ENCODE data around the gene FLRT1.

FLRT1 gene

DNA sequence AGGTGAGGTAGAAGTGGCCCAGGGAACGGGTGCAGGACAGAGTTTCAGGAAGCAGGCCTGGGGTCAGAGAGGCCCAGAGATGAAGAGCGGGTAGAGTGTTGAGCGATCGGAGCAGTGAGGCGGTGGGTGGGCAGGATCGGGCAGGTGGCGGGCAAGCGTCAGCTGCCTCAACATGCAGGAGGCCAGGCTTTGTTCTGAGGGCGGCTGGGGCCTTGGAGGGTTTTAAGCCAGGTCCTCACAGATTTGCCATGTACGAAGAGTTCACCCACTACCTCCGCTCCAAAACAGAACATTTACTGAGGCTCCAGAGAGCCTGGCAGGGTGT, 29.4 kb downstream of the FLRT1 start:
- Histone ChIP-seq H3K36me3 (ENCODE audit: control insufficient read depth, insufficient read depth, low read length) (no peaks in the 10 kb centered on the region; the same call in 1 of the 2 replicates), H3K4me1 (ENCODE audit: control insufficient read depth, insufficient read depth, low read length) (peaks cover 5% of the 10 kb centered on the region), H3K9me3 (ENCODE audit: control insufficient read depth, insufficient read depth, low read length) (no peaks in the 10 kb centered on the region), H3K27ac (ENCODE audit: low read length) (no peak overlapping the region), H3K27me3 (ENCODE audit: control insufficient read depth, insufficient read depth, low read length) (peaks cover 30% of the 10 kb centered on the region), H3K4me3 (ENCODE audit: low read length) (no peak overlapping the region)
- WGBS (ENCODE audit: insufficient coverage, insufficient read length), result no CpG with 5 or more reads among the region's 11 CpGs
- no peak for DNase-seq (ENCODE audit: low read depth, low spot score)

- Histone ChIP-seq H3K4me3 (ENCODE audit: low read length) (no peak overlapping the region), H3K4me1 (ENCODE audit: control insufficient read depth, insufficient read depth, low read length) (peaks cover 5% of the 10 kb centered on the region), H3K9me3 (ENCODE audit: control insufficient read depth, insufficient read depth, low read length) (no peaks in the 10 kb centered on the region), H3K36me3 (ENCODE audit: control insufficient read depth, insufficient read depth, low read length) (no peaks in the 10 kb centered on the region; the same call in 1 of the 2 replicates), H3K27me3 (ENCODE audit: control insufficient read depth, insufficient read depth, low read length) (peaks cover 28% of the 10 kb centered on the region), H3K27ac (ENCODE audit: low read length) (no peak overlapping the region)
- no peak for DNase-seq (ENCODE audit: low read depth, low spot score)
- no CpG with 5 or more reads among the region's 10 CpGs for WGBS (ENCODE audit: insufficient coverage, insufficient read length)
Measured at GRCh38 chr11:64065712-64066111, 30.0 kb downstream of the FLRT1 start.

GRCh38 chr11:64067230-64067993, 31.7 kb downstream of the FLRT1 start:
- DNase-seq (ENCODE audit: low read depth, low spot score), result no peak
- peaks cover 23% of the 10 kb centered on the region for H3K27me3 ChIP-seq (ENCODE audit: control insufficient read depth, insufficient read depth, low read length)
- no peaks in the 10 kb centered on the region for H3K9me3 ChIP-seq (ENCODE audit: control insufficient read depth, insufficient read depth, low read length)
- no peak overlapping the region for H3K4me3 ChIP-seq (ENCODE audit: low read length)
- H3K4me1 ChIP-seq (ENCODE audit: control insufficient read depth, insufficient read depth, low read length), result peaks cover 4% of the 10 kb centered on the region; the same call in 1 of the 2 replicates
- H3K36me3 ChIP-seq (ENCODE audit: control insufficient read depth, insufficient read depth, low read length), result no peaks in the 10 kb centered on the region
- no peak overlapping the region for H3K27ac ChIP-seq (ENCODE audit: low read length)
- no CpG with 5 or more reads among the region's 26 CpGs for WGBS (ENCODE audit: insufficient coverage, insufficient read length)

DNA sequence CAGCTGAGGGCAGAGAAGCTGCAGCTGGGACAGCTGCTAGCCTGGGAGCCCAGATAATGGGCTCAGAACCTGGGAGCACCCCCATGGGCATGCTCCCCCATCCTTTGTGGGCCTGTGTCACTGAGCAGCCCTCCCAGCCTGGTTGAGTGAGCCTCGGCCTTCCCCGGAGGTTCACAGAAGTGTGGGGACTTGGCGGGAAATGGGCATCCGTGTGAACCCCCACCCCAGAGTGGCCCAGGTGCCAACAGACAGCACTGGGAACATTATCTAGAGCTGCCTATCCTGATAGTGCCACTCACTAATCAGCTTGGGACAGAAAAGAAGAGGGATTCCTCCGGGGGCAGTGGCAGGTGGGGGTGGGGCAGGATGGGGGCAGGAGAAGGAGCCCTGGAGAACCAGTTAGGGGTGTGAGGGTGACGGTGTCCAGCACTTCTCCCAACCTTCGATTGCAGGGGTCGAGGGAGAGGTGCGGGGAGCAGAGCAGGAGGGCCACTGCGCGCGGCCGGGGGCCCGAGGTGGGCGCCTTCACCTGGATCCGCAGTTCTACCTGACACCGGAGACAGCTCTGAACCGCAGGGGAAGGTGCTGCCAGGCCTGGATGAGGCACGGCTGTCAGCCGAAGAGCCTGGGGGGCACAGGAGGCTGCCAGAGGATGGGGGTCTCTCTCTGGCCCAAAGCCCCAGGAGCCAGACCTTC, 33.1 kb downstream of the FLRT1 start:
- H3K36me3 ChIP-seq (ENCODE audit: control insufficient read depth, insufficient read depth, low read length), result no peaks in the 10 kb centered on the region
- no peak overlapping the region for H3K27ac ChIP-seq (ENCODE audit: low read length)
- H3K4me3 ChIP-seq (ENCODE audit: low read length), result no peak overlapping the region
- no CpG with 5 or more reads among the region's 20 CpGs for WGBS (ENCODE audit: insufficient coverage, insufficient read length)
- H3K4me1 ChIP-seq (ENCODE audit: control insufficient read depth, insufficient read depth, low read length), result peaks cover 4% of the 10 kb centered on the region; the same call in 1 of the 2 replicates
- peaks cover 11% of the 10 kb centered on the region for H3K27me3 ChIP-seq (ENCODE audit: control insufficient read depth, insufficient read depth, low read length)
- DNase-seq (ENCODE audit: low read depth, low spot score), result no peak
- no peaks in the 10 kb centered on the region for H3K9me3 ChIP-seq (ENCODE audit: control insufficient read depth, insufficient read depth, low read length)

DNA sequence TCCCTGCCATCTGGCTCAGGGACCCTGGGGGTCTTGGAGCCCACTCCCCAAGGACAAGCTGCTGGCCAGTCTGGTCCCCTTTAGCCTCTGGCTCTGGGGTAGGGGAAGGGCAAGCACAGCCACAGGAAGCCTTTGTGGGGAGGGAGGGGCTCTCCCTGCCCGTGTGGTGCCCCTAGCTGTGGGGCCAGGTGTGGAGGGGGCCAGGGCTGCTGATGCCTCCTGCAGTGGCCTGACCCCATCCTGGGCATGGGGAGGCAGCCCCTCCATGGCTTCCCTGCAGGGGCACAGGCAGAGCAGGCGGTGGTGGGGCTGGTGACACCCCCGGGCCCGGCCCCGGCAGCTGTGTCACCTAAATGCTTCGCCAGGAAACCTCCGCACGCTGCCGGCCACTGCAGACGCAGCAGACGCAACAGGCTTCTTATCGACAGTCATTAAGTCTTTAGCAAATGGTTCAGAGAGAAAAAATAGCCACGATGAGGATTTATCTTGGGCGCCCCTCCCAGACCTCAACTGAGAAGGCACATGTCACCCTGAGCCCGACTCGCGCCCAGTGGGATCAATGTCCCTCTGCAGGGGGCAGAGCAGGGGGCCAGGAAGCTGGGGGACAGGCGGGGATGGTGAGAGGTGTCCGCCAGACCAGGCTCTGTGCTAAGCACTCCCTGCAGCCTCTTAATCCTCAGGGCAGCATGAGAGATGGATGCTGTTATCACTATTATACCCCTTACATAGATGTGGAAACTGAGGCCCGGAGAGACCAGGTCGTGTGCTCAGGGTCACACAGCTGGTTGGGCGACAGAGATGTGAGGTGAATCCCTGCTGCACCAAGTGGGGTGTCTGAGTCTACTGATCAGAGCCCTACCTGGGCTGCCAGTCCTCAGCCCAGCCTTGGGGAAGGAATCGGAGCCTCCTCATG, 33.9 kb downstream of the FLRT1 start:
- Histone ChIP-seq H3K36me3 (ENCODE audit: control insufficient read depth, insufficient read depth, low read length) (no peaks in the 10 kb centered on the region), H3K4me3 (ENCODE audit: low read length) (no peak overlapping the region), H3K9me3 (ENCODE audit: control insufficient read depth, insufficient read depth, low read length) (no peaks in the 10 kb centered on the region), H3K4me1 (ENCODE audit: control insufficient read depth, insufficient read depth, low read length) (peaks cover 4% of the 10 kb centered on the region; the same call in 1 of the 2 replicates), H3K27me3 (ENCODE audit: control insufficient read depth, insufficient read depth, low read length) (peaks cover 7% of the 10 kb centered on the region), H3K27ac (ENCODE audit: low read length) (no peak overlapping the region)
- no CpG with 5 or more reads among the region's 23 CpGs for WGBS (ENCODE audit: insufficient coverage, insufficient read length)
- DNase-seq (ENCODE audit: low read depth, low spot score), result no peak

DNA sequence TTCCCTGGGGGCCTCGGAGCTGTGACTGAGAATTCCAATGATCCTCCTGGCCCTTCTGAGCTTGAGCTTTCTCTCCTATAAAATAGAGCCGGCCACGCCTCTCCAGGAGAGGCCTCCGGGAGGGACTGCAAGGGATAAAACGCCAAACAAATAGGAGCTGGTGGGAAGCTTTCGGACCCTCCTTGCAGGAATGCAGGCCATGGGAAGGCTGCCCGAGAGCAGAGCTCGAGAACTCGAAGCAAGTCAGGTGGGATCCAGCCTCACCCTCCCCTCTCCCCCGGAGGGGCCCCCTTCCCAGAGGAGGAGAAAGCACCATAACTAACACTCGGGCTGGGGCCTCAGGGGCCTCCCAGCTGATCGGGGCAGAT, 34.6 kb downstream of the FLRT1 start:
- WGBS (ENCODE audit: insufficient coverage, insufficient read length), result no CpG with 5 or more reads among the region's 12 CpGs

DNA sequence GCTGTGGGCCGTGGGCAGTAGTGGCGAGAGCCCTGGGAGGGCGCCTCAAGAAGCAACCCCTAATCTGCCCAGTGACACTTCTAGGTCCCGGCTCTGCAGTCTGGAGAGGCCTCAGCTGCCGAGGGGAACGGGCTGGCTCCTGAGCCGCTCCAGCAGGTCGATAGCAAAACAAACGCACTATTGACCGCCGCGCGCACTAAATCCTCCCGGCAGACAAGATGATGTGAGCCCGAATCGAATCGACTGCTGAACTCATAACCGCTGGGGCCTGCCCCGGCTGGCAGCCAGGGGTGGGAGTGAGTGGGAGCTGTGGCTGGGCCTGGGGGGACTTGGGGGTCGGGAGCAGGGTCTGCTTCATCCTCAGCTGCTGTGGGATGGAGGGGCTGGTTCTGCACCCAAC, 36.1 kb downstream of the FLRT1 start:
- Histone ChIP-seq H3K36me3 (ENCODE audit: control insufficient read depth, insufficient read depth, low read length) (no peaks in the 10 kb centered on the region), H3K4me1 (ENCODE audit: control insufficient read depth, insufficient read depth, low read length) (peaks cover 4% of the 10 kb centered on the region; the same call in 1 of the 2 replicates)

More for the DNA sequence above, 34.6 kb downstream of the FLRT1 start:
- no peaks in the 10 kb centered on the region for H3K36me3 ChIP-seq (ENCODE audit: control insufficient read depth, insufficient read depth, low read length)
- no peak overlapping the region for H3K4me3 ChIP-seq (ENCODE audit: low read length)
- peaks cover 4% of the 10 kb centered on the region; the same call in 1 of the 2 replicates for H3K27me3 ChIP-seq (ENCODE audit: control insufficient read depth, insufficient read depth, low read length)
- H3K27ac ChIP-seq (ENCODE audit: low read length), result no peak overlapping the region
- DNase-seq (ENCODE audit: low read depth, low spot score), result no peak
- peaks cover 4% of the 10 kb centered on the region; the same call in 1 of the 2 replicates for H3K4me1 ChIP-seq (ENCODE audit: control insufficient read depth, insufficient read depth, low read length)
- H3K9me3 ChIP-seq (ENCODE audit: control insufficient read depth, insufficient read depth, low read length), result no peaks in the 10 kb centered on the region

DNA sequence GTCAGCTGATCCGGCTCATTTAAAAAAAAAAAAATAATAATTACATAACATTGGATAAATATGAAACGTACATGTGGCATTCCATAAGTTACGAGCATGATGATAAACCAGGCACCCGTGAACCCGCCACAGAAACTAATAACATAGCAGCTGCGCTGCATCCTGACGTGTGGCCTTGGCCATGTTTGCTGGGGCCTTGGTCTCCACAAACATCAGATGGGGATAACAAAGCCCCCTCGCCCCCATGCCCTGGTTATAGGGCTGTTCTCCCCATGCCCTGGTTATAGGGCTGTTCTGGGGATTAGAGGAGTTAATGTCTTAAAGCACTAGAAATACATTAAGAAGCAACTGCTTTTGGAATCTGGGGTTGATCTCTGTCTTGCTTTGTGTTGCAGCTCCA, 36.7 kb downstream of the FLRT1 start:
- no CpG with 5 or more reads among the region's 8 CpGs for WGBS (ENCODE audit: insufficient coverage, insufficient read length)
- Histone ChIP-seq H3K4me3 (ENCODE audit: low read length) (no peak overlapping the region), H3K27ac (ENCODE audit: low read length) (no peak overlapping the region), H3K9me3 (ENCODE audit: control insufficient read depth, insufficient read depth, low read length) (no peaks in the 10 kb centered on the region), H3K4me1 (ENCODE audit: control insufficient read depth, insufficient read depth, low read length) (peaks cover 3% of the 10 kb centered on the region; the same call in 1 of the 2 replicates), H3K36me3 (ENCODE audit: control insufficient read depth, insufficient read depth, low read length) (no peaks in the 10 kb centered on the region), H3K27me3 (ENCODE audit: control insufficient read depth, insufficient read depth, low read length) (peaks cover 6% of the 10 kb centered on the region; the same call in 1 of the 2 replicates)
- DNase-seq (ENCODE audit: low read depth, low spot score), result no peak

More for the DNA sequence above, 36.1 kb downstream of the FLRT1 start:
- no CpG with 5 or more reads among the region's 20 CpGs for WGBS (ENCODE audit: insufficient coverage, insufficient read length)
- Histone ChIP-seq H3K27me3 (ENCODE audit: control insufficient read depth, insufficient read depth, low read length) (peaks cover 6% of the 10 kb centered on the region; the same call in 1 of the 2 replicates), H3K9me3 (ENCODE audit: control insufficient read depth, insufficient read depth, low read length) (no peaks in the 10 kb centered on the region), H3K4me3 (ENCODE audit: low read length) (no peak overlapping the region), H3K27ac (ENCODE audit: low read length) (no peak overlapping the region)
- no peak for DNase-seq (ENCODE audit: low read depth, low spot score)

GRCh38 chr11:64072871-64073270, 37.1 kb downstream of the FLRT1 start:
- H3K27me3 ChIP-seq (ENCODE audit: control insufficient read depth, insufficient read depth, low read length), result peaks cover 6% of the 10 kb centered on the region; the same call in 1 of the 2 replicates
- WGBS (ENCODE audit: insufficient coverage, insufficient read length), result no CpG with 5 or more reads among the region's 9 CpGs
- DNase-seq (ENCODE audit: low read depth, low spot score), result no peak
- no peak overlapping the region for H3K4me3 ChIP-seq (ENCODE audit: low read length)
- no peak overlapping the region for H3K27ac ChIP-seq (ENCODE audit: low read length)
- H3K9me3 ChIP-seq (ENCODE audit: control insufficient read depth, insufficient read depth, low read length), result no peaks in the 10 kb centered on the region
- H3K4me1 ChIP-seq (ENCODE audit: control insufficient read depth, insufficient read depth, low read length), result peaks cover 1% of the 10 kb centered on the region; the same call in 1 of the 2 replicates
- H3K36me3 ChIP-seq (ENCODE audit: control insufficient read depth, insufficient read depth, low read length), result no peaks in the 10 kb centered on the region

DNA sequence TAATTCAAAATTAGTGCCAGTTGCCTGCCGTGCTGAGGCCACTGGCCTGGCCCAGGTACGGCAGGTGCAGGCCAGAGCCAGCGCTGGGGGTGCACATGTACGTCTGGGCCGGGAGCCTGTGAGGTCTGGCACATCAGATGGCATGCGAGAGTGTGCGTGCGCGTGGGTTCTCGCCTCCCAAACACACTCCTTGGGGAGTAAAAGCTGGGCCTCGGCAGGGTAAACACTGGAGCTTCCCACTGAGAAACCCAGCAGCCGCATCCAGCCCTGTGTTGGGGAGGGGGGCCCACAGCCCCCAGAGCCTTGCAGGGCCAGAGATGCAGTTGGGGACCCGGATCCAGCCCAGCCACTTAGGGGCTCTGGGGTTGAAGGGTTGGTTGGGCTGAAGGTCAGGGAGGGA, 37.8 kb downstream of the FLRT1 start:
- no peaks in the 10 kb centered on the region for H3K9me3 ChIP-seq (ENCODE audit: control insufficient read depth, insufficient read depth, low read length)
- H3K4me3 ChIP-seq (ENCODE audit: low read length), result no peak overlapping the region
- no CpG with 5 or more reads among the region's 13 CpGs for WGBS (ENCODE audit: insufficient coverage, insufficient read length)
- DNase-seq (ENCODE audit: low read depth, low spot score), result no peak
- H3K36me3 ChIP-seq (ENCODE audit: control insufficient read depth, insufficient read depth, low read length), result no peaks in the 10 kb centered on the region
- peaks cover 6% of the 10 kb centered on the region; the same call in 1 of the 2 replicates for H3K27me3 ChIP-seq (ENCODE audit: control insufficient read depth, insufficient read depth, low read length)
- peaks cover 1% of the 10 kb centered on the region; the same call in 1 of the 2 replicates for H3K4me1 ChIP-seq (ENCODE audit: control insufficient read depth, insufficient read depth, low read length)
- H3K27ac ChIP-seq (ENCODE audit: low read length), result no peak overlapping the region

All from iPS DF 6.9 (cell line).